GM18505 (cell line): ENCODE data around the gene TAS2R46.
"Not testable (repeated sequence)": the region's sequence is repeated elsewhere in the genome, so short reads cannot be mapped to it uniquely, and the experiment has no call there.

Experiments
- ATAC-seq: cut with Tn5 transposase; IDR thresholded peaks from one replicate; pipeline ENCODE4 v1.9.1; 2021; ENCODE audit not compliant: unreplicated experiment
- POLR2A ChIP-seq: IDR thresholded peaks from 4 replicates; pipeline ENCODE4 v1.6.1; 2011; ENCODE audit warnings: borderline replicate concordance; ENCODE audit not compliant: insufficient read depth, insufficient read length; ENCODE audit errors: extremely low read depth

Gene TAS2R46, protein sequence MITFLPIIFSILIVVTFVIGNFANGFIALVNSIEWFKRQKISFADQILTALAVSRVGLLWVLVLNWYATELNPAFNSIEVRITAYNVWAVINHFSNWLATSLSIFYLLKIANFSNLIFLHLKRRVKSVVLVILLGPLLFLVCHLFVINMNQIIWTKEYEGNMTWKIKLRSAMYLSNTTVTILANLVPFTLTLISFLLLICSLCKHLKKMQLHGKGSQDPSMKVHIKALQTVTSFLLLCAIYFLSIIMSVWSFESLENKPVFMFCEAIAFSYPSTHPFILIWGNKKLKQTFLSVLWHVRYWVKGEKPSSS

DNA sequence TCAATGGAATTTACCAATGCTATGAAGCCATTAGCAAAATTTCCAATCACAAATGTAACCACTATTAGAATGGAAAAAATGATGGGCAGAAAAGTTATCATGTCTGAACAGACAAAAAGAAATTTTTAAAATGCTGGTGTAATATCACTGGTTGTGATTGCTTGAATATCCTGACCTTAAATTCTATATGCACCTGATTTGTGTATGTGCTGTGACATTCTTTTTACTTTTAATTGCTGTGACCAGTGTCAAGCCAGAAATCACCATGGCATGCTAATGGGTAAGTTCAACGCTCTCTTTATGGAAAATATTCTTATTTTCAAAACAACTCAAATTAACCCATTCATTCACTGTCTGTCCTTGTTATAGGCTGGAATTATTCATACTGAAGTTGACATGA lies at the start of gene TAS2R46:
Gene TAS2R46, minus strand, starts transcription at position 101 of the 400 bp plus-strand sequence. Its CDS starts 0 bp downstream, at position 101.
- not testable (repeated sequence) for ATAC-seq

- ATAC-seq, result not testable (repeated sequence)
These were observed 49.1 kb upstream of the TAS2R46 start for GRCh38 chr12:11111213-11111612.

- no peak for ATAC-seq
These were observed 46.8 kb upstream of the TAS2R46 start for GRCh38 chr12:11108862-11109261.

DNA sequence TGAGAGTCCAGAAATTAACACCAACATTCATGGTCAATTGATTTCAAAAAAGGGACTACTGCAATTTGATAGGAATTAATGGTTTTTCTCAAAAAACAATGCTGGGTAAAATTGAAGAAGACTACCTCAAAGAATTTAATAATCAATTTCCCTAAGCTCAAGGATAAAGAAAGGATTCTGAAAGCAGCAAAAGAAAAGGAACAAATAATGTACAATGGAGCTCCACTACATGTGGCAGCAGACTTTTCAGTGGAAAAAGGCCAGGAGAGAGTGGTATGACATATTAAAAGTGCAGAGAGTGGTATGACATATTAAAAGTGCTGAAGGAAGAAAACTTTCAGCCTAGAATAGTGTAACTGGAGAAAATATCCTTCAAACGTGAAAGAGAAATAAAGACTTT lies 45.6 kb upstream of the TAS2R46 start:
- no peak for TF ChIP-seq POLR2A
- no peak for ATAC-seq

More at GRCh38 chr12:11108862-11109261, 46.8 kb upstream of the TAS2R46 start:
- TF ChIP-seq POLR2A, result no peak

DNA sequence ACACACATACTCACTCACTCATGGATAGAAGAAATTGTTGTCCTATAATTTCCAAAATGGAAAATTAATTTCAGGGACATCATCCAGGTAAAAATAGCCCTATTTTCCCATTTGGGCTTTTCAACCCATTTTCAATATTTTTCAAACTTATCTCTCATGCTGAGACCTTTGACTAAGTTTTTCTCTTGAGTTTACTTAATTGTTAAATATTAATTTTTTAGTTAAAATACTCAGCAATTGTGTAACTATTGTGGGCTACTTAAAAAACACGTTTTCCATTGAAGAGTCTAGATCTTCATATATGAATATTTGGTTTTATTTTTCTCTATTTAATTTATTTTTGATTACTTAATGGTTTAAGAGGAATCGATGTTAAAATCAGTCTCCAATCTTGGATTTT lies 44.2 kb upstream of the TAS2R46 start:
- ATAC-seq, result no peak
- no peak for TF ChIP-seq POLR2A

GRCh38 chr12:11105546-11105945 lies 43.5 kb upstream of the TAS2R46 start:
- no peak for TF ChIP-seq POLR2A
- ATAC-seq, result no peak

DNA sequence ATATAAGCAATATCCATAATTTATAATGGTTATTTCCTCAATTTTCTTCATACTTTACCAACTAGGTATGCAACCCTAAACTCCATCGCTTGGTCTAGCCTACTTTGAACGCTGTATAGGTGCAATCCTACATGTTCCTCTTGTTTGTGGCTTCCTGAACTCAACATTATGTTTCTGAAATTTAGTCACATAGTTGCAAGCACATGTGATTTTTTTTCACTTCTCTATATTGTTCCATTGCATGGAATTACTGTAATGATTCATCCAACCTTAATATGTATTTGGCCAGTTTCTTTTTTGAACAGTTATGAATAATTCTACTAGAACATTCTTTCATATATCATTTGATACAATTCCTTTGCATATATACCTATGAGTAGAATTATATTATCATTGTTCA lies 32.8 kb upstream of the TAS2R46 start:
- ATAC-seq, result not testable (repeated sequence)

- no peak for TF ChIP-seq POLR2A
- ATAC-seq, result no peak
These were observed 30.0 kb upstream of the TAS2R46 start, which contains the start of gene TAS2R43 for GRCh38 chr12:11092128-11092527. Gene TAS2R43 (minus strand): TSS chr12:11092313. CDS start chr12:11092229, 84 bp downstream.

GRCh38 chr12:11089246-11089645 lies 27.2 kb upstream of the TAS2R46 start:
- TF ChIP-seq POLR2A, result no peak
- no peak for ATAC-seq

DNA sequence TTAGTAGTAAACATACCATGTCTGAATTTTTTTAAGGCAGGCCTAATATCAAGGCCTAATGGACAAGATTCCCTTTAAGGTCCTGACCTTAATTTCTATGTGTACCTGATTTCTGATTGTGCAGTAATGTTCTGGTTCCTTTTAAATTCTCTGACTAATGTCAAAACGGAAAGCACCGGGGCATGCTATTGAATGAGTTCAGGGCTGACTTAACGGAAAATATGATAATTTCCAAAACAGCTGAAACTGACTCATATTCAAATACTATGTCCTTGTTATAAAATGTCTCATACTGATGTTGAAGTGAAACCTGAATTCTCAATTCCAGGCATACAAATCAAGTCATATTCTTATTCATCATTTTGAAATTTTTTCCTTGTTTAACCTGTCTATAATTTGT lies 23.3 kb upstream of the TAS2R46 start:
- ATAC-seq, result no peak
- TF ChIP-seq POLR2A, result no peak

GRCh38 chr12:11081987-11082386 lies 19.9 kb upstream of the TAS2R46 start:
- no peak for ATAC-seq

DNA sequence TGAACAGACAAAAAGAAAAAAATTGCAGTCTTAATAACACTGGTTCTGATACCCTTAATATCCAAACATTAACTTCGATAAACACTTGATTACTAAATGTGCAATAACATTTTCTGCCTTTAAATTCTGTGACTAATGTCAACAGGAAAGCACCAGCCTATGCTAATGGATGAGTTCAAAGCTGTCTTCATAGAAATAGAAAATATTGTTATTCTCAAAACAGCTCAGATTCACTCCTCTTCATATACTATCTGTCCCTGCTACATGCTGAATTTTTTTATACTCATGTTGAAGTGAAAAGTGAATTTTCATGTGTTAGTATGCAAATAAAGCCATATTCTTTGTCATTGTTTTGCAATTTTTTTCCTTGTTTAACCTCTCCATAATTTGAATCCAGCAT lies 16.2 kb upstream of the TAS2R46 start:
- TF ChIP-seq POLR2A, result no peak
- ATAC-seq, result no peak

More at GRCh38 chr12:11081987-11082386, 19.9 kb upstream of the TAS2R46 start:
- TF ChIP-seq POLR2A, result no peak

GRCh38 chr12:11075642-11076041 lies 13.5 kb upstream of the TAS2R46 start:
- ATAC-seq, result no peak
- no peak for TF ChIP-seq POLR2A

DNA sequence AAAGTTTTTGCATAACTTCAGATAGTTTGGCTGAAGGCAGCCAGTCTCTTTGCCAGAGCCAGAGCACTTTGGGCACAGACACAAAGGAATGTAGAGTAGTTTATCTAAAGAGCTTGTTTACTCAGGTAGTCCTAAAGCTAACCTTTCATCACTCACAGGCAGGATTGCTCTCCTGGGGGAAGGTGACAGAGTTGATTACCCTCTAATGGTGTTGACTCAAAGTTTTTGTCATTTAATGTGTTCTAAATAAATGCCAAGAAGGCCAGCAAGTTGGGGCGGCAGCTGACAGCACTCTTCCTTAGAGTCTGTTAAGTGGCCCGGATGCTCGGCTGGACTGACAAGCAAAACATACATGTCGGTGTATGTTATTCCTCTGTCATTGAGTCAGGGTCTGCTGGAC lies 9.3 kb upstream of the TAS2R46 start:
- ATAC-seq, result no peak
- no peak for TF ChIP-seq POLR2A

- no peak for TF ChIP-seq POLR2A
- no peak for ATAC-seq
These were observed 8.9 kb upstream of the TAS2R46 start for GRCh38 chr12:11070999-11071398.
